Measurements from ENCODE around the gene ZNF134.

GRCh38 chr19:57620673-57621348 is 6.8 kb downstream of the ZNF134 start:
- TF ChIP-seq CTCF (conservative IDR thresholded peaks at IDR 0.05; ENCODE audit: low read length) (no peak), EZH2phosphoT487 (IDR thresholded peaks at IDR 0.05; ENCODE audit: borderline replicate concordance, low read depth, low read length) (no peak)

Data from OCI-LY7 (cell line).